ENCODE measurements around the gene DOC2A. TPM values are rescaled to one million over a fixed set of nuclear protein-coding genes. Genes with fewer than 3 reads are reported as not detected.

Gene DOC2A
- 1 to 10 TPM in 1 of 2 donors, under 1 TPM in 1; 0.69 to 3.0 TPM for polyA plus RNA-seq

DNA sequence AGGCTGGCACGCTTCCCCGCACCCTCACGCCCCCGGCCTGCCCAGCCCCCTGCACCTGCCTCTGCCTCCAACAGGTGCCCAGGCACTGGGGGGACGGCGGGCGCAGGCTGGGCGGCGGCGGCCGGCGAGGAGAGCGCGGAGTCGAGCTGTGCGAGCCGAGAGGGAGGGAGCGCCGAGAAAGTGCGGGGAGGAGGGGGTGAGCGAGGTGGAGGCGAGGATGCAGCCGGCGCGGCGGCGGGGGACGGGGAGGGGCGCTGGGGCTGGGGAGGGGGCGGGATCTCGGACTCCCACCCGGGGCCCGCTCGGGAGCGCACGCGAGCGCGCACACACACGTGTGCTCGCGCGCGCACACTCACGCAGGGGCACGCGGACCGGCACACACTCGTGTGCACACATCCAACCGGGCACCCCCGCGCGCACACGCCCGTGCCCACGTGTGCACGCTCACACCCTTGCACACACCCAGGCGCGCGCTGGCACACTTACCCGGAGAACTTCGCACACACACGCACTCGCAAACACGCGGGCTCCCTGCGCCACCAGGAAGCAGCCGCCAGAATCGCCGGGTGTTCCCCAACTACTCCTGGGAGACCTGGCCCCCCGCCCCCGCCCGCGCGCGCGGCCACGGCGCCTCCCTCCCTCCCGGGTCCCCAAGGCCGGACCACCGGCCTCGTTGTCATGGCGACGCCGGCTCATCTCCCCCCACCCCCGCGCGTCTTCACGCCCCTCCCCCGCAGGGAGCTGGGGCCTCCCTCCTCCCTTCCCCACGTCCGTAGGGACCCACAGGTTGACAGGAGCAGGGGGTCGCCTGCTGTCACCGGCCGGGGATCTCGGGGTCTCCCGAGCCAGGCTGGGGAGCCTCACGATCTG is at the start of gene DOC2A:
DOC2A (minus strand) TSS at position 184 of the 870 bp plus-strand sequence. CDS start 805 bp downstream, outside the sequence.
- Histone ChIP-seq H3K36me3 (ENCODE audit: control insufficient read depth in 2 of 2, insufficient read depth in 2 of 2, low read length in 1 of 2) (peaks cover 0 to 2% of the 10 kb centered on the region in 2 donors), H3K27ac (ENCODE audit: low read depth in 2 of 2, low read length in 1 of 2) (no peak within 1 kb of the TSS), H3K4me3 (ENCODE audit: low read depth in 1 of 2, low read length in 2 of 2) (peak within 1 kb of the TSS; percentile 27 to 36), H3K27me3 (ENCODE audit: control insufficient read depth in 1 of 2, insufficient read depth in 2 of 2, low read length in 2 of 2) (peaks cover 0 to 15% of the 10 kb centered on the region in 2 donors), H3K9me3 (ENCODE audit: control insufficient read depth in 2 of 2, insufficient read depth in 1 of 2, low read depth in 1 of 2, low read length in 1 of 2) (no peaks in the 10 kb centered on the region), H3K4me1 (ENCODE audit: control insufficient read depth in 2 of 2, insufficient read depth in 2 of 2, low read length in 1 of 2) (peaks cover 6 to 12% of the 10 kb centered on the region in 2 donors)
- 1% methylated on average over 49 to 98 of the region's 99 CpGs for WGBS, 2 donors

DNA sequence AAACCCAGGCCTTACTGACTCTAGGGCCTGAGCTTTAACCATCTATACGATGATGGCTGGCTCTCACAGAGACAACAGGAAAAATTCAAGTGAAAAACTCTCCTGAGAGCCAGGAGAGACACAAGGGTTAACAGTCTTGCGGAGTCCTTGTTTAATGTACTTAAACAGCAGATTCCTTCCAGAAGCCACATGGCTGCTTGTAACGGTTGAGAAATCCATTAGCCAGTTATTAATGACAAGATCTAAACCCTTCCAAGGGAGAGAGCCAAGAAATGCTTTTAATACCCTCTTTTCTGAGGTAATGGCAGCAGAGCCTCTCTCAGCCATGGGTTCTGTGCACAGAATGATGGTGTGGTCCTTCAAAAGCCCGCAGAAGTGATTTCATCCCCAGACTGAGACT is 49.5 kb upstream of the DOC2A start:
- no peaks in the 10 kb centered on the region for H3K27me3 ChIP-seq (ENCODE audit: control insufficient read depth in 1 of 2, insufficient read depth in 2 of 2, low read length in 2 of 2)
- WGBS, 2 donors = 68 to 71% methylated on average over 4 of the region's 4 CpGs
- no peaks in the 10 kb centered on the region for H3K36me3 ChIP-seq (ENCODE audit: control insufficient read depth in 2 of 2, insufficient read depth in 2 of 2, low read length in 1 of 2)
- no peak overlapping the region for H3K4me3 ChIP-seq (ENCODE audit: low read depth in 1 of 2, low read length in 2 of 2)
- no peaks in the 10 kb centered on the region for H3K9me3 ChIP-seq (ENCODE audit: control insufficient read depth in 2 of 2, insufficient read depth in 1 of 2, low read depth in 1 of 2, low read length in 1 of 2)
- H3K27ac ChIP-seq (ENCODE audit: low read depth in 2 of 2, low read length in 1 of 2) = no peak overlapping the region
- H3K4me1 ChIP-seq (ENCODE audit: control insufficient read depth in 2 of 2, insufficient read depth in 2 of 2, low read length in 1 of 2) = peaks cover 6 to 12% of the 10 kb centered on the region in 2 donors

DNA sequence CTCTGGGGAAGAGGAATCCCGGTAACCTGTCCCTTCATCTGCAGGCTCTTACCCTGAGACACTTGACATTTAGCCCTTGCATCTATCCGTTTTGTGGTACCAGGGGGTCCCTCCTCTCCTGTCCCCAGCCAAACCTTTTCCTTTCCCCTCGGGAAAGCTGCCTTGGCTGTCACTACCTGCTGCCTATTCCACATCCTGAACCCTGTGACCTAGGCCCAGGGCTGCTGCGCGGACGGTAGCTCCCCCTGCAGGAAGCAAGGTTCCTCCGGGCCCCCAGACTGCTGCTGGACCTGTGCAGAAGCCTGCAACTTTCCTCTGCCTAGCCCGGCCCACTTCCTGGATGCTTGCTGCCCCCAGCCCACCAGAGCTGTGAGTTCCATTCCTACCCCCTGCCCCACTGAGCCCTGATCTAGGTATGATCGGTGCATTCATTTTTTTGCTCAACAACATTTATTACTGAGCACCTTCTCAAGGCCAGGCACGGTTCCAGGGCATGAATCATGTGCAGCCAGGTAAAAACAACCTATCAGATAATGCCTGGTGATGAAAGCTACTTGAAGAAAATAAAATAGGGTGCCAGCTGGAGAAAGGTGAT is 44.2 kb upstream of the DOC2A start:
- peaks cover 10 to 11% of the 10 kb centered on the region in 2 donors for H3K4me1 ChIP-seq (ENCODE audit: control insufficient read depth in 2 of 2, insufficient read depth in 2 of 2, low read length in 1 of 2)
- no peaks in the 10 kb centered on the region for H3K27me3 ChIP-seq (ENCODE audit: control insufficient read depth in 1 of 2, insufficient read depth in 2 of 2, low read length in 2 of 2)
- H3K27ac ChIP-seq (ENCODE audit: low read depth in 2 of 2, low read length in 1 of 2) = peak overlapping the region in 1 of 2 donors; percentile 62
- H3K36me3 ChIP-seq (ENCODE audit: control insufficient read depth in 2 of 2, insufficient read depth in 2 of 2, low read length in 1 of 2) = no peaks in the 10 kb centered on the region
- no peaks in the 10 kb centered on the region for H3K9me3 ChIP-seq (ENCODE audit: control insufficient read depth in 2 of 2, insufficient read depth in 1 of 2, low read depth in 1 of 2, low read length in 1 of 2)
- 22 to 25% methylated on average over 10 of the region's 10 CpGs for WGBS, 2 donors
- no peak overlapping the region for H3K4me3 ChIP-seq (ENCODE audit: low read depth in 1 of 2, low read length in 2 of 2)

- WGBS, 2 donors = 76 to 81% methylated on average over 8 of the region's 8 CpGs
- no peak overlapping the region for H3K4me3 ChIP-seq (ENCODE audit: low read depth in 1 of 2, low read length in 2 of 2)
- no peaks in the 10 kb centered on the region for H3K36me3 ChIP-seq (ENCODE audit: control insufficient read depth in 2 of 2, insufficient read depth in 2 of 2, low read length in 1 of 2)
- H3K27ac ChIP-seq (ENCODE audit: low read depth in 2 of 2, low read length in 1 of 2) = no peak overlapping the region
- peaks cover 10 to 11% of the 10 kb centered on the region in 2 donors for H3K4me1 ChIP-seq (ENCODE audit: control insufficient read depth in 2 of 2, insufficient read depth in 2 of 2, low read length in 1 of 2)
- H3K9me3 ChIP-seq (ENCODE audit: control insufficient read depth in 2 of 2, insufficient read depth in 1 of 2, low read depth in 1 of 2, low read length in 1 of 2) = no peaks in the 10 kb centered on the region
- H3K27me3 ChIP-seq (ENCODE audit: control insufficient read depth in 1 of 2, insufficient read depth in 2 of 2, low read length in 2 of 2) = no peaks in the 10 kb centered on the region
Measured at GRCh38 chr16:30054451-30054850, 43.6 kb upstream of the DOC2A start.

DNA sequence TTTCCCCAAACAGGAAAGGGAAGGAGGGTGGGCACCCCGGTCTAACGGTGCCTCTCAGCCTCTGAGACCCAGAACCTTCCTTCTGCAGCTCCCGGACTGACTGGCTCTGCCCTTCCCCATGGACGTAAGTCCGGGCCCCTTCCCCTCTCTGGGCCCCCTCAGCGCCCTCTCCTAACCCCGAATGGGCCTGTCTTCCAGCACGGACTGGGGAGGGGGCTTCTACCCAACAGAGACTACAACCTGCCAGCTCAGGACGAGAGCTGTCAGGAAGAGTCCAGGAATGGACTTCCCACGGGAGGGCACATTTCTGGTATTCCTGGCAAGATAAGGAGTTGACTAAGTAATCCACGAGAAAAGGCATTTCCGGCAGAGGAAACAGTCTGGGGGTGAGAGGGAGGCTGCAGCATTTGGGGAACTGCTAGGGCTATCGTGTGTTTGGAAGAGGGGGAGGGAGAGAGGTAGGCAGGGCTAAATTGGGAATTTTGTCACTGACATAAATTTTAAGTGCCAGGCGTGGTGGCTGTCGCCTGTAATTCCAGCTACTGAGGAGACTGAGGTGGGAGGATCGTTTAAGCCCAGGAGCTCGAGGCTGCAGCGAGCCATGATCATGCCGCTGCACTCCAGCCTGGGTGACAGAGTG is 42.7 kb upstream of the DOC2A start:
- peak overlapping the region; percentile 43 to 61 for H3K4me3 ChIP-seq (ENCODE audit: low read depth in 1 of 2, low read length in 2 of 2)
- H3K4me1 ChIP-seq (ENCODE audit: control insufficient read depth in 2 of 2, insufficient read depth in 2 of 2, low read length in 1 of 2) = peaks cover 10 to 11% of the 10 kb centered on the region in 2 donors
- no peaks in the 10 kb centered on the region for H3K27me3 ChIP-seq (ENCODE audit: control insufficient read depth in 1 of 2, insufficient read depth in 2 of 2, low read length in 2 of 2)
- H3K36me3 ChIP-seq (ENCODE audit: control insufficient read depth in 2 of 2, insufficient read depth in 2 of 2, low read length in 1 of 2) = no peaks in the 10 kb centered on the region
- peak overlapping the region in 1 of 2 donors; percentile 29 for H3K27ac ChIP-seq (ENCODE audit: low read depth in 2 of 2, low read length in 1 of 2)
- H3K9me3 ChIP-seq (ENCODE audit: control insufficient read depth in 2 of 2, insufficient read depth in 1 of 2, low read depth in 1 of 2, low read length in 1 of 2) = no peaks in the 10 kb centered on the region
- WGBS, 2 donors = 4 to 8% methylated on average over 19 of the region's 19 CpGs

DNA sequence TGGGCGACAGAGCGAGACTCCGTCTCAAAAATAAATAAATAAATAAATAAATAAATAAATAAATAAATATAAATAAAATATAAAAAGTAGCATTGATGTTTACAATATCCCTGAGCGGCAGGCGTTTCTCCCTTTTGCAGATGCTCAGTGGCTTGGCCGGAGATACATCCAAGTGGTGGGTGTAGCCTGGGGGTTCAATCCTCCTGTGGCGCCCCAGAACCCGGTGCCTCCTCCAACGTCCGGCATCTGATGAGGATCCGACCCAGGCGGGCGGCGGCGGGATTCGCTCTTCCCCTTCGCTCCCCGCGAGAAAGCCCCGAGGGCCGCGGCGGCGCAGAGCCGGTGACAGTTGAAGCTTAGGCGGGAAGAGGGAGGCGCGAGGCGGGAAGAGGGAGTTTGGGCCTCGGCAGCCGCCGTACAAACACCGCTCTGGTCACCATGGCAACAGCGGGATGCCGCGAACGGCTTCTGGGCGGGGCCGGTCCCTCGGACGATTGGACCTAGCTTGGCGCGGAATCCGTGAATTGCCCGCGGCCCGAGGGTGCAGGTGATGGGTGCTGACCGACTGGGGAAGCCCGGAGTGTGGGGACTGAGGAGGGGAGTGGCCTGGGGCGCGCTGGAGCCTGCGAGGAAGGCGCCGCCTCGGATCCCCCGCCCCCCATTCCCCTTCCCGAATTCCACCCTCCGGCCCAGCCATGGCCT is 42.0 kb upstream of the DOC2A start:
- Histone ChIP-seq H3K27me3 (ENCODE audit: control insufficient read depth in 1 of 2, insufficient read depth in 2 of 2, low read length in 2 of 2) (no peaks in the 10 kb centered on the region), H3K36me3 (ENCODE audit: control insufficient read depth in 2 of 2, insufficient read depth in 2 of 2, low read length in 1 of 2) (no peaks in the 10 kb centered on the region), H3K9me3 (ENCODE audit: control insufficient read depth in 2 of 2, insufficient read depth in 1 of 2, low read depth in 1 of 2, low read length in 1 of 2) (no peaks in the 10 kb centered on the region), H3K4me1 (ENCODE audit: control insufficient read depth in 2 of 2, insufficient read depth in 2 of 2, low read length in 1 of 2) (peaks cover 10 to 11% of the 10 kb centered on the region in 2 donors), H3K27ac (ENCODE audit: low read depth in 2 of 2, low read length in 1 of 2) (peak overlapping the region in 1 of 2 donors; percentile 29), H3K4me3 (ENCODE audit: low read depth in 1 of 2, low read length in 2 of 2) (peak overlapping the region; percentile 43 to 61)
- WGBS, 2 donors = 5 to 6% methylated on average over 46 to 58 of the region's 58 CpGs

DNA sequence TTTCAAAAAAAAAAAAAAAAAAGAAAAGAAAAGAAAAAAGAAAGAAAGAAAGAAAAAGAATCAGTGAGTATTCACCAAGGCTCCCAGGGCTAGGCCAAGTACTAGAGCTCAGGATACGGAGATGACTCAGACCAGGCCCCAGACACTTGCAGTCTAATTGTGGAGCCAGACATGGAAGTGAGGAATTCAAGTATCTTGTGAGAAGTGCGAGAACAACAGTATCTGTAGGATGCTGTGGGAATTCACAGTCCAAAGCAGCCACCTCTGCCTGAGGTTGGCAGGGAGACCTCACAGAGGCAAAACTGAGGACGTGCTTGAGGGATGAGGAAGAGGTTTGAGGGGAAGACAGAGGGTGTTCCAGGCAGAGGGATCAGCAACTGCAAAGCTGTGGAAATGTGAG is 40.7 kb upstream of the DOC2A start:
- no peak overlapping the region for H3K4me3 ChIP-seq (ENCODE audit: low read depth in 1 of 2, low read length in 2 of 2)
- H3K4me1 ChIP-seq (ENCODE audit: control insufficient read depth in 2 of 2, insufficient read depth in 2 of 2, low read length in 1 of 2) = peaks cover 10 to 11% of the 10 kb centered on the region in 2 donors
- no peaks in the 10 kb centered on the region for H3K9me3 ChIP-seq (ENCODE audit: control insufficient read depth in 2 of 2, insufficient read depth in 1 of 2, low read depth in 1 of 2, low read length in 1 of 2)
- H3K27ac ChIP-seq (ENCODE audit: low read depth in 2 of 2, low read length in 1 of 2) = peak overlapping the region in 1 of 2 donors; percentile 44
- H3K27me3 ChIP-seq (ENCODE audit: control insufficient read depth in 1 of 2, insufficient read depth in 2 of 2, low read length in 2 of 2) = no peaks in the 10 kb centered on the region
- WGBS, 2 donors = 70 to 72% methylated on average over 3 of the region's 3 CpGs
- H3K36me3 ChIP-seq (ENCODE audit: control insufficient read depth in 2 of 2, insufficient read depth in 2 of 2, low read length in 1 of 2) = no peaks in the 10 kb centered on the region

DNA sequence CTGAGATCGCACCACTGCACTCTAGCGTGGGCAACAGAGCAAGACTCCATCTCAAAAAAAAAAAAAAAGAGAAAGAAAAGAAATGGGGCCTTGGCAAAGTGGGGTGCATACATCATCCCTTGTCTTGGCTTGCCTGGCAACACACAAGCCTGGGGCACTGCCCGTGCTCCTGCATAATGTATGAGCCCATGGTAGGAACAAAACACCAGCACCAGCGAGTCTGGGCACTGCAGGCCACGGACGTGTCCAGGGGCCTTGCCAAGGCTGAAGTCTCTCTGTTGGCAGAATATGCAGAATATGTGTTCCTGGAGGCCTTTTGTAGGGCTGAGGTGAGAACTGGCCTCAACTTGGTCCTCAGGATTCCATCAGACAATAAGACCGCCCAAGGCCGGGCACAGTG is 39.0 kb upstream of the DOC2A start:
- Histone ChIP-seq H3K4me3 (ENCODE audit: low read depth in 1 of 2, low read length in 2 of 2) (no peak overlapping the region), H3K9me3 (ENCODE audit: control insufficient read depth in 2 of 2, insufficient read depth in 1 of 2, low read depth in 1 of 2, low read length in 1 of 2) (no peaks in the 10 kb centered on the region), H3K4me1 (ENCODE audit: control insufficient read depth in 2 of 2, insufficient read depth in 2 of 2, low read length in 1 of 2) (peaks cover 7 to 8% of the 10 kb centered on the region in 2 donors), H3K36me3 (ENCODE audit: control insufficient read depth in 2 of 2, insufficient read depth in 2 of 2, low read length in 1 of 2) (no peaks in the 10 kb centered on the region), H3K27me3 (ENCODE audit: control insufficient read depth in 1 of 2, insufficient read depth in 2 of 2, low read length in 2 of 2) (no peaks in the 10 kb centered on the region), H3K27ac (ENCODE audit: low read depth in 2 of 2, low read length in 1 of 2) (no peak overlapping the region)
- 57 to 70% methylated on average over 8 of the region's 8 CpGs for WGBS, 2 donors

GRCh38 chr16:30046588-30046987 is 35.8 kb upstream of the DOC2A start:
- Histone ChIP-seq H3K27ac (ENCODE audit: low read depth in 2 of 2, low read length in 1 of 2) (no peak overlapping the region), H3K27me3 (ENCODE audit: control insufficient read depth in 1 of 2, insufficient read depth in 2 of 2, low read length in 2 of 2) (no peaks in the 10 kb centered on the region), H3K4me1 (ENCODE audit: control insufficient read depth in 2 of 2, insufficient read depth in 2 of 2, low read length in 1 of 2) (peaks cover 0 to 3% of the 10 kb centered on the region in 2 donors), H3K9me3 (ENCODE audit: control insufficient read depth in 2 of 2, insufficient read depth in 1 of 2, low read depth in 1 of 2, low read length in 1 of 2) (no peaks in the 10 kb centered on the region), H3K4me3 (ENCODE audit: low read depth in 1 of 2, low read length in 2 of 2) (no peak overlapping the region), H3K36me3 (ENCODE audit: control insufficient read depth in 2 of 2, insufficient read depth in 2 of 2, low read length in 1 of 2) (no peaks in the 10 kb centered on the region)
- 91 to 100% methylated on average over 1 of the region's 1 CpG for WGBS, 2 donors

All from esophagus (tissue), 2 donors.